ENCODE results near the gene DNAJC24. TPM values are rescaled to one million over a fixed set of nuclear protein-coding genes. Genes with fewer than 3 reads are reported as not detected.

The DNAJC24 gene
- total RNA-seq, 1 donor from 2014 or later, result 22.3 TPM

Other genes starting within 250 kb of the DNAJC24 start
- 1.2 TPM for gene DCDC1, start 121 bp upstream of the DNAJC24 start, total RNA-seq
- gene IMMP1L, start 139.8 kb downstream of the DNAJC24 start, total RNA-seq, result 17.0 TPM
- 36.5 TPM for gene ELP4, start 139.9 kb downstream of the DNAJC24 start, total RNA-seq